Stimulated activated CD4-positive, alpha-beta T cell treated with anti-CD3 and anti-CD28 coated beads, Interleukin-12 subunit alpha, Interleukin-12 subunit beta, amount 100 ng/mL, for 48 hours (primary cell): ENCODE measurements around the gene RAB36.

Source experiments
- DNase-seq, 3 donors: peaks; one replicate each; pipeline ENCODE4 v3.0.0-alpha.2; 2020; ENCODE audit warnings: low read depth in 2 of 3, low spot score in 1 of 3

RAB36 gene

DNA sequence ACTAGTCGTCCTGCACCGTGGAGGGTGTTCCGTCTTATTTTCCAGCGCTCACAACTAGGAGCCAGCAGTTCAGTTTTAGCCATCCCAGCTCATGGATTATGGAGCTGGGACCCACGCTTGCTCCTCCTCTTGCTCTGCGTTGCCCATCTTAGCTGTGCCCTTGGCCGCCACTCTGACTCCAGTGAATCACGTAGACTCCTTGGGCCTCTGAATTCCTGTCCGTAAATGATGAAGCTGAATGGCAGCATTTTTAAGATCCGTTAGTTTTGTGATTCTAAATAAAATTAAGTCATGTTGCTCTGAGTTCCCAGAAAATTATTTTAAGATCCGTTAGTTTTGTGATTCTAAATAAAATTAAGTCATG lies 58.8 kb downstream of the RAB36 start:
- no peak for DNase-seq

DNA sequence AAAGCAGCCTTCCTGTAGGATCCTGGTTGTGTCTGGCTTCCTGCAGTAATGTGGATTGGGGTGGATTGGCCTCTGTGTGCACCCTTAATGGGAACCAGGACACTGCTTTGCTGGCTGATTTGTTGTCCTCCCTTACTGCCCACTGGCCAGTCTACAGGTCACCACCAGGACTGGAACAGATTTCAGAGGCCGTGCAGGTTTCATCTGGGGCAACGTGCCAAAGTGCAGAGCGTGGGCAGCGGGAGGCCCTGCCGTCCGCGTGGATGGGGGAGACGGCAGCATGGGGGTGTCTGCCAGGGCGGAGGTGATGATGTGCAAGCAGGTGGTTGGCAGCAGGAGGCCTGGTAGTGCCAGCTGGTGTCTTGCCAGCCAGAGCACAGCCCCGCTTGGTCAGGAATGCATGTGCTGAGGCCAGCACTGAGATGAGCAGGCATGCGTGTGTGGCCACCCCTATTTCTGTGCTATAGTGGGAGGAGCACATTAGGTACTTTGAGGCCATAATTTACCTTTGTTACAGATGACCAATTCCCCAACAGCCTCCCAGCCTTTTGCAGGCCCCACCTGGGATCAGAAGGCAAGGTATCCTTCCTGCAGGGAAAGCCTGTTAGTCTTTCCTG lies 59.4 kb downstream of the RAB36 start:
- no peak for DNase-seq

DNA sequence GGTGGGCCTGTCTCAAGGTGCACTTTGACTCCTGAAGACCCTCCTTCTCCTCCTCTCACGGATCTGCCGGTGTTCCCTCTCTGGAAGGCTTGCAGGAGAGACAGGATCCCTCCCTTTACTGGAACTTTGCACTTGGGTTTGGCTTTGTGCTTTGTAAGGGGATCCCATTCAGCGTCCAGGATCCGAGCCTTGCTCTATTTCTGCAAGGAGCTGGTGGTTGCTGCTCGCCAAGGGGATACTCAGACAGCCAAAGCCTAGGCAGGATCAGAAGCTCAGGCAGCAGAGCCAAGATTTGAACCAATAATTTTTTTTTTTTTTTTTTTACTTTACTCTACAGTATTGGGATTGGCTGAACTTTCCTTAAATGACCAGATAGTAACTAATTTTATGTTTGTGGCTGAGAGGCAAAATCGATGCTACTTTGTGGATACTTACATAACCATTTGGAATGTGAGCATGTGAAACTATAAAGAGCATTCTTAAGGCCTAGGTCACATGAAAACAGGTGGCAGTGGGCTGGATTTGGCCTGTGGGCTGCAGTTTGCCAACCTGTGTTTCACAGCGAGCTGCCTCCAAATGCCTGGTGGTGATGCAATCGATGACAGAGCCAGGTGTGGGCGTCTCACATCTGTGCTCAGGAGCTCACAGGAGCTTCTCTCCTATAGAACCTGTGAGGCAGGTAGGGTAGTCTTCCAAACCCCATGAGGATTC lies 60.2 kb downstream of the RAB36 start:
- DNase-seq: no peak

DNA sequence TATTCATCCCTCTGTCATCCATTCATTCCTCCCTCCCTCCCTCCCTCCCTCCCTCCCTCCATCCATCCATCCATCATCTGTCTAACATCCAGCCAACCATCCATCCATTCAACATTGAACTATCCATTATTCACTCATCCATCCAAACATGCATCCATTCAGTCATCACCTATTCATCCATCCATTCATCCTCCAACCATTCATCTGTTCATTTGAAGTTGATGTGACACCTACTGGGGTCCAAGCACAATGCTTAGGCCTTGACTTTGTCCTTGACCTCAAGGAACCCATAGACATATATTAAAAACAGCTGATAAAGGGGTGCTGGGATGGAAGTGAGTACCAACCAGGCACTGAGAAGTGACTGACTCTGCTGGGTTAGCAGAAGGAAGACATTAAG lies 61.6 kb downstream of the RAB36 start:
- no peak for DNase-seq

DNA sequence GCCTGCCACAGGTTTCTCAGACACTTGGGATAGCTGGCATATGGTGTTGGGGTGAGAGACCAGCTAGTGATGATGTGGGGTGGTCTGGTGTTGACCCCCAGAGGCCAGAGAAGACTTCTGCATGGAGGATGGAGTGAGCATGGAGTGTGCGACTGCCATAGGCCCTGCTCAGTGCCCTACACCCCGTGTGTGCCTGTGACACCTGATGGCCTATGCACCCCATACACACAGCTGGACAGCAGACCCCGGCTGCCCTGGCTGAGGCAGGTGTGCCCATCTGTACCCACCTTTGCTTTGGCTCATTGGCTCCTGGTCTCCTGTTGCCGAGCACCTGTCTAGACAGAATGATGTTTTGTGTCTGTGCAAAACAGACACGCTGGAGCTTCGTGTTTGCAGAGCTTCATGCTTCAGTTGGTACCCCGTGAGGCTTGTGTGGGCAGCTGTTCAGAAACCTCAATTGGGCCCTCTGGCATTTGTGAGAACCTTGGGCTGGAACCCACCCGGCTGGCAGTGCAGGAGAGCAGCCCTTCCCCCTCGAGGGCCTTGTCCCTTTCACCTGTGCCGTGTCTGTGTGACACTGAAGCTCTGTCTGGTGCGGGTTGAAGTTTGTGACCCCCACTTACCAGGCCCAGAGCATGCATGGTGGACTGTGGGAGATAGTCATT lies 62.6 kb downstream of the RAB36 start:
- DNase-seq: no peak

DNA sequence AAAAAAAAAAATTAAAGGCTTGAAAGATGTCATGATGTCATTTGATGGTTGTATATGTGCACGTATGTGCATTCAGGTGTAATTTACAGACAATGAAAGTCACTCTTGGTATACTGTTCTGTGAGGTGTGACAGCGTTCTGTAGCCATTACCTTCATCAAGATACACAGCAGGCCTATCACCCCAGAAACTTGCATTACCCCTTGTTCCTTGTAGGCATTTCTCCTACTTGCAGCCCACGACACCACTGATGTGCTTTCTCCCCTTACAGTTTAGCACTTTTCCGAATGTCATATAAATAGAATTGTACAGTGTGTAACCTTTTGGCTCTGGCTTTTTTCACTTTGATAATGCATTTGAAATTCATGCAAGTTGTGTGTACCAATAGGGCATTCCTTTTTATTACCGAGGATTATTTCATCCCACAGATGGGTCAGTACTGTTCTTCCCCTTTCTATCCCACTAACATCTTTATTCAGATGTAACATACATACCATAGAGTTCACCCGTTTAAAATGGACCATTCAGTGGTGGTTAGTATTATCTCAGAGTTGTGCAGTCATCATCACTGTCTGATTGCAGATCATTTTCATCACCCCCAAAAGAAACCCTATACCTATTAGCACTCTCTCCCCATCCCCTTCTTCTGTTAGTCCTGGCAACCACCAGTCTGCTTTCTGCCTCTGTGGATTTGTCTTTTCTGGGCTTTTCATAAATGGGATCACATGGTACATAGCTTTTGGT lies 65.3 kb downstream of the RAB36 start:
- DNase-seq: no peak

DNA sequence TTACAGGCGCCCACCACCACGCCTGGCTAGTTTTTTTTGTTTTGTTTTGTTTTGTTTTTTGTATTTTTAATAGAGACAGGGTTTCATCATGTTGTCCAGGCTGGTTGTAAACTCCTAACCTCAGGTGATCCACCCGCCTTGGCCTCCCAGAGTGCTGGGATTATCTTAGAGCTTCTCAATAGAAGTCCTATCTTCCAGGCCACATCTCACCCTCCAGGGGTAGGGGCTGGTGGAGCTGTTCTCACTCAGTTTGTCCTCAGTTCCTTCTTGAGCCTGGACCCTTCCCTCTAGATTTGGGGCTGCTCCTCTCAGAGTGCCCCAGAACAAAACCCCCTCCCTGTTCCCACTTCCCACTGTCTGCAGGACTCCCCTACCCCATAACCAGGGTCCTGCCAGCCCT lies 66.3 kb downstream of the RAB36 start:
- DNase-seq: no peak

DNA sequence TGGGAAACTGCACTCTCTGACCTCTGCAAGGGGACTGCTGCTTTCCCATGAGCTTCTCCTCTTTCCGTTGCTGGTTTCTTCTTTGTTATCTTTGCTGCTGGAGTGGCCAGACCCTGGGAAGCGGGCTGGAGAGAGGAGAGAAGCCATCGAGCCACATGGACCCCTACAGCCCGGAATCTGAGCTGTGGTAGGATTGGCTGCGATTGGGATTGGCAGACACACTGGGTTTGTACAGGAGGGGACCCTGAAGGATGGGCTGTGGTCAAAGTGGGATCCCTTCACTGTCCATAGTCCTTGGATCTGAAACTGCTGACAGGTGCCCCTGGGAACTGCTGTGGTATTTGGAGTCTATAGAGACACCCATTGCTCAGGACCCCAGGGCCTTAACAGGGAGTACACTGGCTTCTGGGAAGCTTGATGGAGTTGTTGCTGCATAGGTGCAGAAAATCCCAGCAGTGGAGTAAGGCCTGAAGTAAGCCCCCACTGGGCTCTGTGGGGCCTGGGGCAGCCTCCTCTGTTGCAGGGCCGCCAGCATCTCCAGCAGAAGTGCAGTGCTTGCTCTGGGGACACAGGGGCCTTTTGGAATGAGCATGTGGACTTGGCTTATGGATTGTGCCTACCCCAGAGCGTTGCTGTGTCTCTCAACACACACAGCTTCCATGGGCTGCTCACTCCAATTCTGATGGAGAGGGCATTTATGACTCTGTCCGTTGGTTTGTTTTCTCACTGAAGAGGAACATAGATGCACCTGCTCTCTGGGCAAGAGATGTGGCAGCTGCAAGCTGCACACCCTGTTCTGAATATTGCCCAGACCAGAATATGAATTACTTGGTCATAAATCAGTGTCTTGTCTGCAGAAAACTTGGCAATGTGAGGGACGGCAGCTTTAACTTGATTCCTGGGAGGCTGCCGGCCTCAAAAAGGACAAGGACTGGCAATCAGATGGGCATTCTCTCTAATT lies 67.1 kb downstream of the RAB36 start:
- DNase-seq: no peak

DNA sequence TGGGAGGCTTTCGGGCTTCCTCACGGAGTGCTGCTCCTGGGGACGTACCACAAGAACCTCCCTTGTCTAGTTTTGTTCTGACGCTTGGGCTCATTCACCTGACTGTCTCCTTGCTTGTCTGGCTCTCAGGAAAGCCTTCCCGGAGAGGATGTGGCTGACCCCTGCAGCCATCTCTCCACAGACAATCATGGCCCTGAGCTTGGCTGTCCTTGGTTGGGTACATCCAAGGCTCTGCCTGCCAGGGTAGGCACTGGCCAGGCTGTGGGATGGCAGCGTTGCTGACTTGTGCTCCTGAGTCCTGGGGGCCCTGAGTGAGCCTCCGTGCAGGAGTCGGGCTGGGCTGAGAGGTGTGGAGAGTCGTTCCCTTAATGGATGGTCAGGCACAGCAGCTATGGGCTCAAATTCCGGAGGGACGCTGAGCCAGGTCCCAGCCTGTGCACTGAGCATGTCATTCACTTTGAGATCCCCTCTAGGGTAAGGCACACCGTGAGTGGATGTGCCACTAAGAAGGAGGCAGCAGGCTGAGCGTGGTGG lies 67.8 kb downstream of the RAB36 start:
- no peak for DNase-seq

DNA sequence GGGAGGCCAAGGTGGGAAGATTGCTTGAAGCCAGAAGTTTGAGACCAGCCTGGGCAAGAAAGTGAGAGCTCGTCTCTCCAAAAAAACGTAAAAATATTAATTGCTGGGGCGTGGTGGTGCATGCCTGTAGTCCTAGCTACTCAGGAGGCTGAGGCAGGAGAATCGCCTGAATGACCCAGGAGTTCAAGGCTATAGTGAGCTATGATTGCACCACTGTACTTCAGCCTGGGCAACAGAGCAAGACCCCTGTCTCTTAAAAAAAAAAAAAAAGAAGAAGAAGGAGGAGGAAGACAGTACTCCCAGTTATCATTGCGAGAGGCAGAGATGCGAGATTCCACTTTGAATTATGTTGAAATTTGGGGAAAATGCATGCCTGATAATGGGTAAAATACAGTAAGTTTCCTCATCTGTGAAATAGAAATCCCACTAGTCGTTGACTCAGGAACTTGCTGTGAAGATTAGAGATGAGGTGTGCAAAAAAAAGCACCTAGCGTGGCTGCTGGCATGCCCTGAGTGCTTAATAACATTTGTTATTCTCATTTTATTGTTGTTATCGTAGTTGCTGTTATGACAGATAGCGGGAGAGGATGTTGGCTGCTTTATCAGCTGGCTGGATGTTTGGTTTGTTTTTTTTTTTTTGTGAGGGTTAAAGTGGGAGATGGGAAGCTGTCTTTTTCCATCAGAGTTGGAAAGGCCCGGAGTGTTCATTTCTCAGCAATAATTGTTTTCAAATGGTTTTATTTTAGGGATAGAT lies 68.5 kb downstream of the RAB36 start:
- no peak for DNase-seq
